ENCODE measurements around the gene DCAF11. TPM values are rescaled to one million over a fixed set of nuclear protein-coding genes. Genes with fewer than 3 reads are reported as not detected.

DCAF11 gene
- total and polyA plus RNA-seq, 2 of the 13 experiments (the other 11 are each of a cell fraction or from before 2014, with no cell fraction given) = 150 to 257 TPM

- TF ChIP-seq PRDM15 (CRISPR knock-in tag; IDR thresholded peaks at IDR 0.05) = peak; percentile 95
- peak; percentile 38; the same call in 1 of the 2 replicates for TF ChIP-seq ZBTB37 (CRISPR knock-in tag; IDR thresholded peaks at IDR 0.05)
- TF ChIP-seq PRMT3 (CRISPR knock-in tag; IDR thresholded peaks at IDR 0.05; ENCODE audit: borderline replicate concordance, low read depth) = no peak
- TF ChIP-seq ZNF317 (CRISPR knock-in tag; IDR thresholded peaks at IDR 0.05) = peak; percentile 86
- TF ChIP-seq HOXD1 (CRISPR knock-in tag; IDR thresholded peaks at IDR 0.05) = peak; percentile 98
- peak; percentile 95 for TF ChIP-seq ZBTB25 (CRISPR knock-in tag; IDR thresholded peaks at IDR 0.05)
- TF ChIP-seq TMF1 (CRISPR knock-in tag; IDR thresholded peaks at IDR 0.05; ENCODE audit: low read depth) = peak; percentile 99
- TF ChIP-seq ZNF580 (CRISPR knock-in tag; IDR thresholded peaks at IDR 0.05; ENCODE audit: borderline replicate concordance, low read depth) = peak; percentile 98
- TF ChIP-seq ETS1 (CRISPR knock-in tag; IDR thresholded peaks at IDR 0.05) = peak; percentile 99
- TF ChIP-seq STAT5B (CRISPR knock-in tag; IDR thresholded peaks at IDR 0.05) = peak; percentile 98
- peak; percentile 99 for TF ChIP-seq REPIN1 (CRISPR knock-in tag; IDR thresholded peaks at IDR 0.05; ENCODE audit: borderline replicate concordance, low read depth)
- TF ChIP-seq ELF4 (CRISPR knock-in tag; IDR thresholded peaks at IDR 0.05; ENCODE audit: borderline replicate concordance) = no peak
- TF ChIP-seq, protein P1, sequence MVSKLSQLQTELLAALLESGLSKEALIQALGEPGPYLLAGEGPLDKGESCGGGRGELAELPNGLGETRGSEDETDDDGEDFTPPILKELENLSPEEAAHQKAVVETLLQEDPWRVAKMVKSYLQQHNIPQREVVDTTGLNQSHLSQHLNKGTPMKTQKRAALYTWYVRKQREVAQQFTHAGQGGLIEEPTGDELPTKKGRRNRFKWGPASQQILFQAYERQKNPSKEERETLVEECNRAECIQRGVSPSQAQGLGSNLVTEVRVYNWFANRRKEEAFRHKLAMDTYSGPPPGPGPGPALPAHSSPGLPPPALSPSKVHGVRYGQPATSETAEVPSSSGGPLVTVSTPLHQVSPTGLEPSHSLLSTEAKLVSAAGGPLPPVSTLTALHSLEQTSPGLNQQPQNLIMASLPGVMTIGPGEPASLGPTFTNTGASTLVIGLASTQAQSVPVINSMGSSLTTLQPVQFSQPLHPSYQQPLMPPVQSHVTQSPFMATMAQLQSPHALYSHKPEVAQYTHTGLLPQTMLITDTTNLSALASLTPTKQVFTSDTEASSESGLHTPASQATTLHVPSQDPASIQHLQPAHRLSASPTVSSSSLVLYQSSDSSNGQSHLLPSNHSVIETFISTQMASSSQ (IDR thresholded peaks at IDR 0.05; ENCODE audit: low read depth) = peak; percentile 63; the same call in 1 of the 2 replicates
- TF ChIP-seq, protein P1 (CRISPR knock-in tag; IDR thresholded peaks at IDR 0.05; ENCODE audit: borderline replicate concordance) = peak; percentile 71; the same call in 1 of the 2 replicates
- peak; percentile 92 for TF ChIP-seq ZFAT (CRISPR knock-in tag; conservative IDR thresholded peaks at IDR 0.05)
These were observed 20.4 kb upstream of the DCAF11 start, which contains the start of gene PCK2 (continued) for GRCh38 chr14:24093901-24094840.
